Stimulated activated CD4-positive, alpha-beta T cell treated with anti-CD3 and anti-CD28 coated beads, Interleukin-4, amount 100 ng/mL, for 1 hour (primary cell): ENCODE measurements around the gene TTLL10.
"Not testable (repeated sequence)": the region's sequence is repeated elsewhere in the genome, so short reads cannot be mapped to it uniquely, and the experiment has no call there.

Experiments
- DNase-seq: peaks from one replicate; pipeline ENCODE4 v3.0.0-alpha.2; 2020

TTLL10 gene

DNA sequence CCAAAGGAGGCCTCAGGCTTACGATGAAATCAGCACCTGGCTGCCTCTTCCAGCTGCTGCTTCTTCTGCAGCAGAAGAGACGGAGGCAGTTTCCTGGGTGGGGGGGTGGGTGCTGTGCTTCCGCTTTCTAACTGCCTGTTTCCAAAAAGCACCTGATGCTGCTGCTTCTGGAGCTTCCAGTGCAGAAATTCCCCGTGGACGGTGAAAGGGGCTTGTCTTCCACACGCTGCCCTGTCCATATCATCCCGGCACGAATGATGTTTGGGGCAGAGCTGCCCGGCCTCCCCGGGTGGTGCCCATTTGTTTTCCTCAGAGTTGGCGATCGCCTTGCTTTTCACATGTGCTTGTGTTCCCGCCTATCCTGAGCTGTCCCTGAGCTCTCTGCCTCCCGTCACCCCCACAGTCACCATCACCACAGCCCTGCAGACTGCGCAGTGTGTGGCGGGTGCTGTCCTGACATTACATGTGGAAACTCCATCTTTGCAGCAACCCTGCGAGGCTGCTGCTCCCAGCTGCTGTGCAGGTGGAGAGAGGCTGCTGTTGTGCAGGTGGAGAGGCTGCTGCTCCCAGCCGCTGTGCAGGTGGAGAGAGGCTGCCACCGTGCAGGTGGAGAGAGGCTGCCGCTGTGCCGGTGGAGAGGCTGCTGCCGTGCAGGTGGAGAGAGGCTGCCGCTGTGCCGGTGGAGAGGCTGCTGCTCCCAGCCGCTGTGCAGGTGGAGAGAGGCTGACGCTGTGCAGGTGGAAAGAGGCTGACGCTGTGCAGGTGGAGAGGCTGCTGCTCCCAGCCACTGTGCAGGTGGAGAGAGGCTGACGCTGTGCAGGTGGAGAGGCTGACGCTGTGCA, 1.8 kb downstream of the TTLL10 start:
- no peak for DNase-seq

DNA sequence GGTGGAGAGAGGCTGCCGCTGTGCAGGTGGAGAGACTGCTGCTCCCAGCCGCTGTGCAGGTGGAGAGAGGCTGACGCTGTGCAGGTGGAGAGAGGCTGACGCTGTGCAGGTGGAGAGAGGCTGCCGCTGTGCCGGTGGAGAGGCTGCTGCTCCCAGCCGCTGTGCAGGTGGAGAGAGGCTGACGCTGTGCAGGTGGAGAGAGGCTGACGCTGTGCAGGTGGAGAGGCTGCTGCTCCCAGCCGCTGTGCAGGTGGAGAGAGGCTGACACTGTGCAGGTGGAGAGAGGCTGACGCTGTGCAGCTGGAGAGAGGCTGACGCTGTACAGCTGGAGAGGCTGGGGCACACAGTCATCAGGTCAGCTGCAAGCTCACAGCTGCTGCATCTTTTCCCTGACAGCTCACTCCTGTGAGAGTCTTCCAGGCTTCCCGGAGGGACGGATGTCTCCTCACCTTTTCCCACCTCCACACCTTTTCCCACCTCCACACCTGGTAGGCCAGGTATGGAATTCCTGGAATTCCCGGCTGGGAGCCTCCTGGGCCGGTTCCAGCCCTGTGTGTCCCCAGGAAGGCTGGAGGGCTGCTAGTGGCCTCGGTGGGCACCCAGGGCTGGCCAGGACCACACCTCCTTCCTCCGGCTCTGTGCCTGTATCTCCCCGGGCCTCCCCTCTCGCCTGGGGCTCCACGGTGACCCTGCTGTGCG, 2.5 kb downstream of the TTLL10 start:
- not testable (repeated sequence) for DNase-seq

DNA sequence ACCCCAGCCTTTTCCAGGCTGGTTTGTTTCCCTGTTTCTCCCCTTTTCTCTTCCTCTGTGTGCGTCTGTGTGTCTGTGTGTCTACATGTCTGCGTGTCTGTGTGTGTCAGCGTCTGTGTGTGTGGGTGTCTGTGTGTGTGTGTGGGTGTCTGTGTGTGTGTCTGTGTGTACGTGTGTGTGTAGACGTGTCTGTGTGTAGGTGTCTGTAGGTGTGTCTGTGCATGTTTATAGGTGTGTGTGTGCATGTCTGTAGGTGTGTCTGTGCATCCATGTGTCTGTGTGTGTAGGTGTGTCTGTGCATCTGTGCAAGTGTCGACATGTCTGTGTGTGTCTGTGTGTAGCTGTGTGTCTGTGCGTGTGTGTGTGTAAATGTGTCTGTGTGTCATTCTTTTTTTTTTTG, 3.3 kb downstream of the TTLL10 start:
- DNase-seq, result no peak

DNA sequence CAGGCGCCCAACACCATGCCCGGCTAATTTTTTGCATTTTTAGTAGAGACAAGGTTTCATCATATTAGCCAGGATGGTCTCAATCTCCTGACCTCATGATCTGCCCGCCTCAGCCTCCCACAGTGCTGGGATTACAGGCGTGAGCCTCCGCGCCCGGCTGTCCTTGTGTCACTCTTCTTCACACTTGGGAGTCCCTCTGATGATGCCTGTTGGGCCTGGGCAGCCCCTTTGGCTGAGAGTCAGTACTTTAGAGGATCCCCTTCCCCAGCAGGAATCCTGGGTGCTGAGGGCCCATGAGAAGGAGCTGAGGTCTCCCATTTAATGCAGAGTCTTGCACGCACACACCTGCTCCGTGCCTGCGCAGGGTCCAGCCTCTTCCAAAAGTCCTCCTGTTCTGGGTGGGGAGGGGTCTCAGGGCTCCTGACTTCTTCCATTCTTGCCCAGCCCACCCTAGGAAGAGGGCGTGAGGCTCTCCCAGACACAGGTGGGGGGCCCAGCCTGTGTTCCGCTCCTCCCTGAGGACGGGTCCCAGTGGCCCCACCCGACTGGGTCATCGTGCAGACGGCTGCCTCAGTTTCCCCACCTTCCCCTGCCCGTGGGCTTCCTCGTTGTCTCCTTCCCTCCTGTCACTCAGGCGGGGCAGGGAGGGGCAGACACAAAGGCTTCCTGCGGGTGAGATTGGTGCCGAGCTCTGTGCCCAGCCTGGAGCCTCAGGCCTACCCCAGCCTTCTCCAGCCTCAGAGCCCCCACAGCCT, 3.9 kb downstream of the TTLL10 start:
- DNase-seq, result no peak

DNA sequence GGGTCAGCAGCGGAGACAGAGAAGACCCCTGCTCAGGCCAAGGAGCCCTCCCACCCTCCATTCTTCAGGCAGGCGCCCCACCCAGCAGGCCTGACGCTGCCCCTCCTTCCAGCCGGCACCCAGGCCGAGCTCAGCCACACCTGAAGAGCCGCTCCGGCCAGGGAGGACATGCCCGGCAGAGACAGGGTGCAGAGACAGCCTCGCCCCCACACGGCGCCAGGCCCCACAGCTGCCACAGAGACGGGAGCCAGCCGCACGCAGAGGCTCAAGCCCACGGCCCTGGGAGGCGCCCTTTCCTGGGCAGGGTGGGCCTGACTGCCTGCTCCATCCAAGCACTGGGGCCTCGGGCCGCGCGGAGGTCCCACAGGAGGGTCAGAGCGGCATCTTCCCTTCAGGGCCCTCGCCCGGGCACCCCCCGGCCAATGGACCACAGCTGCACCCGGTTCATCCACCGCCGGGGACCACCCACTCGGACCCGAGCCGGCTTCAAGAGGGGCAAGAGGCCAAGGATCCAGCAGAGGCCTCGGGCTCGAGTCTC, 5.2 kb downstream of the TTLL10 start:
- no peak for DNase-seq

DNA sequence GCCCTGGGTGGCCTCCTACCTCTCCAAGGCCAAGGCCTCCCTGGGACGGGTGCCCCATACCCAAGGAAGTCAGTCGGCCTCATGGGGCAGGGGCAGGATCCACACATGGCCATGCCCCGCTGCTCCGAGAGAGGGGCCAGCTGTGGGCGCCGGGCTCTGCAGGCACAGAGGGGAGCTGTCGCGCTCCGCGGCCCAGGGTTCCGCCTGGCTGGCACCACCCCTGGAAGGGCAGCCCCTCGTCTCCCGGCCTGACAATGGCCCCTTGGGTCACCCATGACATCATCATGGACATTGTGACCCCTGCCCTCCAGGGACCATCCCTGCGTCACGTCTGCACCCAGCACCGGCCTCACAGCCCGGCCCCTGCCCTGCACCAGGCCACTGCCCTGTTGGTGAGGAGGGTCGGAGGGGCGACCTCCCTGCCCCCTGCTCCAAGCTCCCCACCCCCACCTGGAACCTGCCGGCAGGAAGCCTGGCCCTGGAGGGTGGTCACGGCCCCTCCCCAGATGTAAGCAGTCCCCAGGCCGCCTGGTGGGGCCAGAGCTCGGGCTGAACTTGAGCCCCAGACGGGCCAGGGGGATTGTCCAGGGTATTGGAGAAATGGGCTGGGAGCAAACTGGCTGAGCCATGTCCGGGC, 5.8 kb downstream of the TTLL10 start:
- DNase-seq, result no peak

DNA sequence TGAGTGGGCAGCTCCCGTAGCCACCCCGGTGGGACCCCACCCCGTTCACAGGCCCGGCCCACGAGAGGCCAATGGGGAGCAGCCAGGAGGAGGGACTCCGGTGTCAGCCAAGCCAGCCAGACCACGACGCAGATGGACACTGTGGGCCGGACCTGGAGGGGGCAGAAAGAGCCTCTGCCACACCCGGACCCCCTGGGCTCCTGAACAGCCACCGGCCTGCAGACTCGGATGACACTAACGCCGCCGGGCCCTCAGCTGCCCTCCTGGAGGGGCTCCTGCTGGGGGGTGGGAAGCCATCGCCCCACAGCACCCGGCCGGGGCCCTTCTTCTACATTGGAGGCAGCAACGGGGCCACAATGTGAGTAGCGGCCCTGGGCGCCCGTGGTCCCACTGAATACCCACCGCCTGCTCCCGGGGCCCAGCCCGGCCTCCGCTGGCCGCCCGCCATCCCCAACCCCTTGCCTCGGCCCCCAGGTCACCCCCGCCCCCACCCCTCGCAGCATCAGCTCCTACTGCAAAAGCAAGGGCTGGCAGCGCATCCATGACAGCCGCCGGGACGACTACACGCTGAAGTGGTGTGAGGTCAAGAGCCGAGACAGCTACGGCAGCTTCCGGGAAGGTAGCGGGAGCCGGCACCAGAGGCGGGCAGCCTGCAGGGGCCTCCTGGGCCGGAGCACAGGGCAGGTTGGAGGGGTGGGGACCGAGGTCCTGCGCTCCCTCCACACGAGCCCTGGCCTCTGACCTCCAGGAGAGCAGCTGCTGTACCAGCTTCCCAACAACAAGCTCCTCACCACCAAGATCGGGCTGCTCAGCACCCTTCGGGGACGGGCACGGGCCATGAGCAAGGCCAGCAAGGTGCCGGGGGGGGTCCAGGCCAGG, 6.5 kb downstream of the TTLL10 start:
- DNase-seq, result no peak

DNA sequence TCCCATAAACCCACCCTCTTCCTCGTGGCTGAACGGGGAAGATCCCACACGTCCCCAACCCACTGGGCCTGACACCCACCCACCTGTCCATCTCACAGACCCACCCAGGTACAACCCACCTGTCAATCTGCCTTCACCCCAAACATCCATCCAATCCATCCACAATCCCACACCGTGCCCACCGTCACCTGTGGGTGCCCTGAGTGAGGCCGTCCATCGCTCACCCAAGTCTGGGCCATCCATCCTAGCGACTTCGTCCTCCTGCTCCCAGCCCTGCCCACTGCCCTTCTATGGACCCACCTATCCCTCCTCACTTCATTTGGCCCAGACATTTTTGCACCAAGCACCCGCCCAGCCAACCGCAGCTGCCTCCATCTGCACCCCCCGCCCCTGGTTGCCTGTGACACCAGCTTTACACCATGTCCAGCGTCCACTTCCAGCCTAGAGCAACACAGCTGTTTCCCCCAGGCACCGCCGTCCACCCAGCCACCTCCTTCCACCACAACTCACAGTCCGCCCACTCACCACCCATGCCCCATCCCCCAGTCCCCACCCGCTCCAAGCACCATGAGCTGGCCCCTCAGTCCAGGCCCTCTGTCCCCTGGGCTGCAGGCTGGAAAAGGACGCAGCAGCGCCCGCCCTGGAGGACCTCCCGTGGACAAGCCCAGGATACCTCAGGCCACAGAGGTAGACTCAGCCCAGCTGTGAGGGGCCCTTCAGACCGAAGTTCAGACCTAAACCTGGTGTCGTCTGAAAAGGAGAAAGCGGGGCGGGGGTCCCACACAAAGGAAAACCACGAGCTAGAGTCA, 7.7 kb downstream of the TTLL10 start:
- no peak for DNase-seq

DNA sequence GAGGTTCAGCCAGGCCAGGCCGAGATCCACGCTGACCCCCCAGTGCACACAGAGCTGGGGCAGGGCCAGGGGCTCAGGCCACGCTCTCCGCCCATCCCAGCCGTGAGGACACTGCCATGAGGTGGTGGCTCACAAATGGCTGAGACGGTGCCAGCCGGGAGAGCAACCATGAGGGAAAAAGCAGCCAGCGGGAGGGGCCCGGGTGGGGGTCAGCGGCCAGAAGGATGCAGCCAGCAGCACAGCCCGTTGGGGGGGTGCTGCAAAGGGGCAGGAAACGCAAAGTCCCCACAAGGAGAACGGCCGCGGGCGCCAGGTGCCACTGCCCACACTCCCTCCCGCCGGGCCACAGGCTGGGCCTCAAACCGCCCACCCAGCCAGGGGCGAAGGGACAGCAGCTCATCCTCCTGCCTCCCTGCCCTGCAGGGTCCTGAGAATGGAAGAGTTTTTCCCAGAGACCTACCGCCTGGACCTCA, 8.3 kb downstream of the TTLL10 start:
- no peak for DNase-seq

DNA sequence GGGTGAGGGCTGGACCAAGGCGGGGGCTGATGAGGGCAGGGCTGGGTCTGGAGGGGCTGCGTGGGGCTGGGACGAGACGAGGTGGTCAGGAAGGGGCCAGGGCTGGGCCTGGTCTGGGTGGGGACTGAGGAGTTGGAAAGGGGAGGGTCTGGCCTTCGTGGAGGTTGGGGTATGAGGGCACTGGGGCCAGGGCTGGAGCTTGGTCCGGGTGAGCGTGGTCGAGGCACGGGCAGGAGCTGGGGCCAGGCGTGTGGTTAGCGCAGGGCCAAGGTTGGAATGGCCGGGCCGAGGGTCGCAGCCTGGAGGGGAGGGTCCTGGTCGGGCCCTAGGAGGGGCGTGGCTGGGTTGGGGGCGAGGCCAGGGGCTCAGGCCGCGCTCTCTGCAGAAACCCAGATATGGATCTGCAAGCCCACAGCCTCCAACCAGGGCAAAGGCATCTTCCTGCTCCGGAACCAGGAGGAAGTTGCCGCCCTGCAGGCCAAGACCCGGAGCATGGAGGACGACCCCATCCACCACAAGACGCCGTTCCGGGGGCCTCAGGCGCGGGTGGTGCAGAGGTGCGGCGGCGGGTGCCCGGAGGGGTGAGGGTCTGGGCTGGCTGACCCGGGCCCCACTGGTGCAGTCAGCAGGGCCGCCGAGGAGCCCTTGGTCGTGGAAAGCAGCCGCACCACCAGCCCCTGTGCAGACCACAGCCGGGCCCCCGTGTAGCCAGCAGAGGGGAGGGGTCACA, 9.0 kb downstream of the TTLL10 start:
- no peak for DNase-seq

DNA sequence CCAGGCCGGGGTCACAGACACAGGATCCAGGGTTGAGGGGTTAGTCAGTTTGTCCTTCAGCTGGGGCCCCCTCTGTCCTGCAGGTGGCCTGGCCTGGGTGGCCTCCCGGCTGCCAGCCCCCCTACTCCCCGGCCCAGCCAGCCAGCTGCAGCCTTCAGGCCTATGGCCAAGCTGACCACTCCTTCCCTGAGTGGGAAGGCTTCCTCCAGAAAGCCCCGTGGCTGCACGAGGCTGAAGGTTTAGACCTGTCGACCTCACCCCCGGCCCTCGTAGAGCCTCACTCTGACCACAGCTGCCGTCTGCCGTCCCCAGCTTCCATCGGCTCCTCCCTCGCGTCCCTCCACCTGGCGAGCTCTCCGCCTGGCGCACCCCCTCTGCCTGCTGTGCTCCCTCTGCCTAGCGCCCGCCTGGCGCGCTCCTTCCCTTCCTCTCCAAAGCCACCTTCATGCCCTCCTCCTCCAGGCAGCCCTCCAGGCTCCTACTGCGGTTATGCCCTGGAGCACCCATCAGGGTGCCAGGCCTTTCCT, 9.6 kb downstream of the TTLL10 start:
- no peak for DNase-seq

DNA sequence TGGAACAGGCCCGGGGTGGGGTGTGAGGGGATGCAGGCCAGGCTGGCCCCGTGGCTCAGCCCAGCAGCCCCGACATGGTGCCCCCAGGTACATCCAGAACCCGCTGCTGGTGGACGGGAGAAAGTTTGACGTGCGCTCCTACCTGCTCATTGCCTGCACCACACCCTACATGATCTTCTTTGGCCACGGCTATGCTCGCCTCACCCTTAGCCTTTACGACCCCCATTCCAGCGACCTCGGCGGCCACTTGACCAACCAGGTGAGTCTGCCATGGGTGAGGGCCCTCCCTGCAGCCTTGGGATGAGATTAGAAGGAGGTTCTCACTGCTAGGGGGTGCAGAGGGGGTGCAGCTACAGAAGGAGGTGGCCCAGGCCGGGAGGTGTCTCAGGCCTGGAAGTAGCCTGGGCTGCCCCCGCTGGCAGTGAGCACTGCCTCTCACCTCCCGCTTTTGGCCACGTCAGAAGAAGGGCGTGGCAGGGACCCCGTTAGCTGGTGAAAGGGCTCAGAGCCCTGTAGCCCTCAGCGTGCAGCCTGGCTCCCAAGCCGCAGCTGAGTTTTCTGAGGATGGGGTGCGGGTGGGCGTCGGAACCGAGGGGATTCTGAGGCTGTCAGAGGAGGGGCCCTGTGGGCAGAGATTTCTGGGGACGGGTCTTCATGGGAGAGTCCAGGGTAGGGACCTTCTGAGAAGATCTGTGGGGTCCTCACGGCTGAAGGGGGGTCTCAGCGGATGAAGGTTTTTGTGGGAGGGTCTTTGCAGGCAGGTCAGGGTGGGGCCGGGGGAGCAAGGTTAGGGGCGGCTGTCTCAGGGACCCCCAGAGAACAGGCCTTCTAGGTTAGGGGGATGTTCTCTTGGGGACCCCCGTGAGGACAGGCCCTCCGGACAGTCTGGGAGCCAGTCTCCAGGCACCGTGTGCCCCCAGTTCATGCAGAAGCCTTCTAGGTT, 10.4 kb downstream of the TTLL10 start:
- DNase-seq, result no peak

DNA sequence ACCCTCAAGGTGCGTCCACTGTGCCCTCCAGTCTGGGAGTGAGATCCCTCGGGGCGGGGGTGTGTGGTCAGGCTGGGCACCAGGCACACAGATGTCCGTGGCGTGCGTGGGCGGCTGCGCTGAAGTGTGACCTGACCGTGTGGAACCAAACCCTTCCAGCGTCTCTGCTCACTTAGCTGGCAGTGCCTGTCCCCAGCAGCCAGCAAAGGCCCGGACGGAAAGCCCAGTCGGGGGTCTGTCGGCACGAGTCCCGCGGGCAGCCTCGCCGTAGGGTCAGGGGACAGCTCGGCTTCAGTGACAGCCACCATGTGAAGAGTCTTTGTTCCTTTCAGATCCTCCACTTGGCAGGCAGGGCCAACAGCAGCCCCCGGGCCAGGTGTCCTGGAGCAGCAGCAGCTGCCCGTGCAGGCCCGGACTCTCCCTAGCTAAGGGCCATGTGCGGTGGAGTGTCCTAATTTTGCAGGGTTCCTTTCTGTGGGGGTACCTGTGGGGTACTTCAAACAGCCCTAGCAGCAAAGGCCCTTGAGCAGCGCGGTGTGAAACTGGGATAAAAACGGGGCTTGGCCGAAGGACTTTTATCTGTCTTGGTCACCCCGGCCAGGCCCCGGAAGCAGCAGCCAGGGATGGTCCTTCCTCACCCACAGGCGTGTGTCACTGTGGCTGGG, 11.6 kb downstream of the TTLL10 start:
- DNase-seq, result no peak

DNA sequence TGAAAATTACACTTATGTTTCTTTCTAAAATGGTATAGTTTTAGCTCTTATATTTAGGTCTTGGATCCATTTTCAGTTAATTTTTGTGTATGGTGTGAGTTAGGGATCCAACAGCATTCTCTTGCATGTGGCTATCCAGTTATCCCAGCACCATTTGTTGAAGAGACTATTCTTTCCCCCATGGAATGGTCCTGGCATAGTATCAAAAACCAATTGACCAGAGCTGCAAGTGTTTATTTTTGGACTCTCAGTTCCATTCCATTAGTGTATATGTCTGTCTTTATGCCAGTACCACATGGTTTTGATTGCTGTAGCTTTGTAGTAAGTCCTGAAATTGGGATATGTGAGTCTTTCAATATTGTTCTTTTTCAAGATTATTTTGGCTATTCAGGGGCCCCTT, 14.3 kb downstream of the TTLL10 start:
- DNase-seq, result no peak

DNA sequence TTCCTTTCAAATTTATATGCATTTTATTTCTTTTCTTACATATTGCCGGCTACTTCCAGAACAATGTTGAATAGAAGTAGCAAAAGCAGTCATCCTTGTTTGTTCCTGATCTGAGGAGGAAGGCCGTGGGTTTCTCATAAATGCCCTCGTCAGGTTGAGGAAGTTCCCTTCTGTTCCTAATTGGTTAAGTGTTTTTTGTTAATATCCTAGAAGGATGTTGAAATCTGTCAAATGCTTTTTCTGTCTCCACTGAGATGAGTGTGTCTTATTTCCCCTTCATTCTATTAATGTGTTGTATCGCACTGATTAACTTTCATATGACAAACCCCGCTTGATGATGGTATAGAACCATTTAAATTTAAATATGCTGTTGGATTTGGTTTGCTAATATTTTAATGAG, 15.4 kb downstream of the TTLL10 start:
- no peak for DNase-seq

DNA sequence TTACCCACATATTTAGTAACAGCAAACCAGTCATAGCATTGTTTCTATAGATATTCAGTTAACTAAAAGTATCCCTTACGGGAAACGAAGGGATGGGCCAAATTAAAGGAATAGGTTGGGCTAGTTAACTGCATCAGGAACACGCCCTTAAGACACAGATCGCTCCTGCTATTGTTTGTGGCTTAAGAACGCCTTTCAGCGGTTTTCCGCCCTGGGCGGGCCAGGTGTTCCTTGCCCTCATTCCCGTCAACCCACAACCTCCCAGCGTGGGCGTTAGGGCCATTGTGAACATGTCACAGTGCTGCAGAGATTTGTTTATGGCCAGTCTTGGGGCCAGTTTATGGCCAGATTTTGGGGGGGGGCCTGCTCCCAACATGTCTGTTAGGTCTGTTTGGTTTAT, 18.1 kb downstream of the TTLL10 start:
- no peak for DNase-seq

DNA sequence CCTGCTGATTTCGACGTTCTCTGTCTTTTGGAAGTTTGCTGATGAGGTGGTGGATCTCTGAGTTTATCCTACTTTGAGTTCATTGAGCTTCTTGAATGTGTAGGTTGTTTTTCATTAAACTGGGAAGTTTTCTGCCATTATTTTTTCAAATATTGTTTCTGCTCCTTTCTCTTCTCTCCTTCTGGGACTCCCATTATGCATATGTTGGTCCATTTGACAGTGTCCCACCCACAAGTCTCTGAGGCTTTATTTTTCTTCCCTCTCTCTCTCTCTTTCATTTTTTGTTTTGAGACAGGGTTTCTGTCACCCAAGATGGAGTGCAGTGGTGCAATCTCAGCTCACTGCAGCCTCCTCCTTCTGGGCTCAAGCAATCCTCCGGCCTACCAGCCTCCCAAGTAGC, 21.0 kb downstream of the TTLL10 start:
- no peak for DNase-seq

DNA sequence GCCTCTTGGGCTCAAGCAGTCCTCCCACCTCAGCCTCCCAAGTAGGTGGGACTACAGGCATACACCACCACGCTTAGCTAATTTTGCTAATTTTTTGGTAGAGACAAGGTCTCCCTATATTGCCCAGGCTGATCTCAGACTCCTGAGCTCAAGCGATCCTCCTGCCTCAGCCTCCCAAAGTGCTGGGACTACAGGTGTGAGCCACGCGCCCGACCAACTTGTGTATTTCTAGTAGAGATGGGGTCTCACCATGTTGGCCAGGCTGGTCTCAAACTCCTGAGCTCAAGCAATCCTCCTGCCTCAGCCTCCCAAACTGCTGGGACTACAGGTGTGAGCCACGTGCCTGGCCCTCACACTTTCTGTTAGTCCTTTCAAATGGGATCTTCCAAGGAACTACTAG, 22.0 kb downstream of the TTLL10 start:
- not testable (repeated sequence) for DNase-seq
